K562 (cell line): ENCODE data around the gene CELSR1. TPM values are rescaled to one million over a fixed set of nuclear protein-coding genes. Genes with fewer than 3 reads are reported as not detected.

Source experiments
- ATAC-seq: fragments of 200-7000 bp; cut with Tn5 transposase; 3 replicates; pipeline ENCODE4 v1.9.1; 2020; ENCODE audit warnings: moderate library complexity
- BruUV-seq: library from RNA; stranded (reverse); fragments of 400-500 nt; replicated peaks from 2 replicates; lab custom pipeline; 2021; lab: Mats Ljungman, UMichigan
- CTCF ChIA-PET: fragments of 300-600 bp; formaldehyde crosslinking; extraction: SDS; loops from one replicate; lab custom pipeline; 2021; ENCODE audit warnings: low intra/inter-chr PET ratio; lab: Yijun Ruan, JAX
- POLR2A ChIA-PET: fragments of 300-600, 350-650 bp; sonication (Branson Sonifier 250); formaldehyde crosslinking; extraction: SDS; loops from one replicate; lab custom pipeline; 2021; ENCODE audit warnings: antibody characterized with exemption, inconsistent platforms; lab: Yijun Ruan, JAX
- DNase-seq, 4 experiments: peaks; one replicate each; pipeline versions ENCODE4 v3.0.0 to v3.0.0-alpha.2; 2011 to 2018; ENCODE audit warnings: low spot score in 3 of 4, mixed read lengths in 3 of 4; ENCODE audit errors: extremely low read depth in 1 of 4
- FAIRE-seq: peaks from 2 replicates; lab custom pipeline; 2011; peaks lifted over from hg19 to GRCh38; lab: Jason Lieb, UNC
- H2AFZ ChIP-seq: 2 replicates; pipeline ENCODE4 v1.6.0; 2011; ENCODE audit warnings: low read depth, low read length, control low read depth, inconsistent platforms
- H3K27ac ChIP-seq: fragments of 200-600 bp; 3 replicates; pipeline ENCODE4 v1.8.0; 2011; ENCODE audit warnings: low read depth, mild to moderate bottlenecking, control low read depth, inconsistent platforms, low read length, moderate library complexity, mixed read lengths; ENCODE audit errors: extremely low read depth
- H3K27me3 ChIP-seq, 2 experiments: fragments of 300-600 bp in 1 of 2; 2 replicates in 1 of 2; 3 replicates in 1 of 2; pipeline versions ENCODE4 v1.6.0 to v1.8.0; 2011; ENCODE audit warnings: inconsistent platforms in 2 of 2, low read length in 2 of 2, mild to moderate bottlenecking in 1 of 2, mixed read lengths in 1 of 2, moderate library complexity in 1 of 2; ENCODE audit not compliant: control insufficient read depth in 2 of 2, insufficient read depth in 2 of 2
- H3K36me3 ChIP-seq: fragments of 300-600 bp; 3 replicates; pipeline ENCODE4 v1.8.0; 2011; ENCODE audit warnings: mild to moderate bottlenecking, low read length, inconsistent platforms; ENCODE audit not compliant: control insufficient read depth, insufficient read depth
- H3K4me1 ChIP-seq, 2 experiments: fragments of 200-600 bp in 1 of 2; replicated peaks in 1 of 2; 2 replicates in 1 of 2; 3 replicates in 1 of 2; pipeline versions ENCODE4 v1.5.1 to v1.8.0; 2011; ENCODE audit warnings: inconsistent platforms in 2 of 2, low read length in 2 of 2, mild to moderate bottlenecking in 1 of 2, mixed read lengths in 1 of 2, moderate library complexity in 1 of 2; ENCODE audit not compliant: control insufficient read depth in 2 of 2, insufficient read depth in 2 of 2
- H3K4me2 ChIP-seq: 2 replicates; pipeline ENCODE4 v1.6.1; 2011; ENCODE audit warnings: low read length, control low read depth, inconsistent platforms, mixed read lengths; ENCODE audit not compliant: insufficient read depth
- H3K4me3 ChIP-seq: fragments of 200-600 bp; sonication (generic), shearing (Covaris generic); 2 replicates; pipeline ENCODE4 v1.5.1; 2016; ENCODE audit warnings: control low read depth, inconsistent platforms
- H3K79me2 ChIP-seq: fragments of 200-600 bp; 3 replicates; pipeline ENCODE4 v1.8.0; 2011; ENCODE audit warnings: low read length, inconsistent platforms; ENCODE audit not compliant: control insufficient read depth, insufficient read depth
- H3K9ac ChIP-seq, 2 experiments: 2 replicates each; pipeline versions ENCODE4 v1.6.0 to v1.6.1; 2011; ENCODE audit warnings: low read depth in 2 of 2, low read length in 2 of 2, control low read depth in 1 of 2, inconsistent platforms in 1 of 2, mild to moderate bottlenecking in 1 of 2, mixed read lengths in 1 of 2; ENCODE audit not compliant: insufficient read depth in 1 of 2
- H3K9me1 ChIP-seq: one replicate; pipeline ENCODE4 v1.6.0; 2011; ENCODE audit warnings: inconsistent platforms, mild to moderate bottlenecking, low read length, moderate library complexity; ENCODE audit not compliant: control insufficient read depth, insufficient read depth
- H3K9me3 ChIP-seq: replicated peaks from 2 replicates; pipeline ENCODE4 v1.5.1; 2011; ENCODE audit warnings: low read depth, low read length, inconsistent platforms; ENCODE audit not compliant: control insufficient read depth, insufficient read depth
- H4K20me1 ChIP-seq: replicated peaks from 2 replicates; pipeline ENCODE4 v1.6.1; 2011; ENCODE audit warnings: low read length, inconsistent platforms, mixed read lengths; ENCODE audit not compliant: control insufficient read depth, insufficient read depth
- BHLHE40 ChIP-seq: IDR thresholded peaks from 2 replicates; pipeline ENCODE4 v1.6.1; 2011; ENCODE audit warnings: low read length, improper control_type of control experiment
- ELF4 ChIP-seq: fragments of 450-650 bp; formaldehyde crosslinking; IDR thresholded peaks from 2 replicates; pipeline ENCODE4 v1.4.0; 2022; ENCODE audit warnings: missing genetic modification characterization
- EP300 ChIP-seq: IDR thresholded peaks from 2 replicates; pipeline ENCODE4 v1.6.1; 2012; ENCODE audit warnings: low read length, improper control_type of control experiment
- FOXJ3 ChIP-seq: sonication (generic); formaldehyde crosslinking; IDR thresholded peaks from 2 replicates; pipeline ENCODE4 v1.4.0; 2020; ENCODE audit warnings: mild to moderate bottlenecking, missing genetic modification reagents
- RHOXF2B ChIP-seq: fragments of 250-450 bp; sonication (Bioruptor Pico); conservative IDR thresholded peaks from 2 replicates; pipeline ENCODE4 v1.5.1; 2021
- SMARCC2 ChIP-seq: fragments of 450-650 bp; IDR thresholded peaks from 2 replicates; pipeline ENCODE4 v1.6.1; 2017; ENCODE audit warnings: antibody characterized with exemption, moderate library complexity, mild to moderate bottlenecking, low read depth
- TARDBP ChIP-seq: fragments of 450-650 bp; IDR thresholded peaks from 2 replicates; pipeline ENCODE4 v1.6.1; 2016
- WHSC1 ChIP-seq: IDR thresholded peaks from one replicate; pipeline ENCODE4 v1.6.1; 2012; ENCODE audit warnings: low read length, control low read depth, inconsistent platforms
- ZNF263 ChIP-seq: sonication (generic); formaldehyde crosslinking; IDR thresholded peaks from 2 replicates; pipeline ENCODE4 v1.8.0; 2022; ENCODE audit warnings: mild to moderate bottlenecking, missing genetic modification reagents, borderline replicate concordance
- ZNF3 ChIP-seq: fragments of 250-450 bp; sonication (Bioruptor Pico); IDR thresholded peaks from 2 replicates; pipeline ENCODE4 v1.5.0; 2021; ENCODE audit warnings: mild to moderate bottlenecking, moderate library complexity
- ZNF551 ChIP-seq: fragments of 250-450 bp; sonication (Bioruptor Pico); IDR thresholded peaks from 2 replicates; pipeline ENCODE4 v1.5.0; 2021; ENCODE audit warnings: mild to moderate bottlenecking, moderate library complexity
- WGBS: fragments of 100-300 bp; shearing (Covaris generic); methylation state at CpG from one replicate; pipeline ENCODE4 v1.1.6; 2016; ENCODE audit warnings: low coverage, mixed read lengths; ENCODE audit not compliant: insufficient coverage; ENCODE audit errors: missing lambda C conversion rate; 5-methylcytosine and 5-hydroxymethylcytosine counted together
- in situ Hi-C: fragments of 300-500 bp; cut with MboI; formaldehyde crosslinking; loops from 4 replicates; pipeline ENCODE4 v1.15.0; 2018; ENCODE audit warnings: inconsistent platforms, mixed read lengths
- intact Hi-C: fragments of 100-400 bp; cut with micrococcal nuclease; formaldehyde crosslinking; loops from 2 replicates; pipeline ENCODE4 v1.14.2; 2022
- polyA plus RNA-seq, 8 experiments: library from polyadenylated mRNA; depleted of rRNA in 4 of 8; stranded (reverse) in 5 of 8; unstranded in 3 of 8; fragments of >200 nt; fragmentation: Nextera tagmentation in 2 of 8; fragmentation: Illumina TruSeq in 1 of 8; extraction: Ambion mirVana in 2 of 8; extraction: Trizol in 1 of 8; gene quantifications; 2 replicates each; pipeline versions ENCODE4 v1.2.1 to v1.2.3, GENCODE V29; 2011 to 2014; ENCODE audit warnings: inconsistent platforms in 1 of 8, missing spikeins in 1 of 8
- total RNA-seq, 7 experiments: library from RNA; depleted of rRNA in 6 of 7; stranded (reverse); fragments of >200 nt in 6 of 7; fragmentation: Illumina TruSeq in 2 of 7; extraction: Trizol in 2 of 7; gene quantifications; 2 replicates each; pipeline versions ENCODE4 v1.2.1 to v1.2.3, GENCODE V29; 2011 to 2021; ENCODE audit warnings: low replicate concordance in 1 of 7
- TF ChIP-seq, protein P1 (sequence below): sonication (generic); formaldehyde crosslinking; IDR thresholded peaks from 2 replicates; pipeline ENCODE4 v1.8.1; 2022; ENCODE audit warnings: missing genetic modification reagents
- TF ChIP-seq, protein P2 (sequence below), 2 experiments: fragments of 250-450 bp in 1 of 2; fragments of 450-650 bp in 1 of 2; sonication (Bioruptor Pico) in 1 of 2; IDR thresholded peaks; 2 replicates each; pipeline versions ENCODE4 v1.6.1 to v1.8.0; 2016 to 2021; ENCODE audit warnings: mild to moderate bottlenecking in 2 of 2, moderate library complexity in 2 of 2, missing compliant biosample characterization in 1 of 2, missing genetic modification characterization in 1 of 2

Gene CELSR1
- total and polyA plus RNA-seq, 9 of the 15 experiments (the other 6 are each of a cell fraction or from before 2014, with no cell fraction given), result under 0.01 to 0.09 TPM; not detected in 7

DNA sequence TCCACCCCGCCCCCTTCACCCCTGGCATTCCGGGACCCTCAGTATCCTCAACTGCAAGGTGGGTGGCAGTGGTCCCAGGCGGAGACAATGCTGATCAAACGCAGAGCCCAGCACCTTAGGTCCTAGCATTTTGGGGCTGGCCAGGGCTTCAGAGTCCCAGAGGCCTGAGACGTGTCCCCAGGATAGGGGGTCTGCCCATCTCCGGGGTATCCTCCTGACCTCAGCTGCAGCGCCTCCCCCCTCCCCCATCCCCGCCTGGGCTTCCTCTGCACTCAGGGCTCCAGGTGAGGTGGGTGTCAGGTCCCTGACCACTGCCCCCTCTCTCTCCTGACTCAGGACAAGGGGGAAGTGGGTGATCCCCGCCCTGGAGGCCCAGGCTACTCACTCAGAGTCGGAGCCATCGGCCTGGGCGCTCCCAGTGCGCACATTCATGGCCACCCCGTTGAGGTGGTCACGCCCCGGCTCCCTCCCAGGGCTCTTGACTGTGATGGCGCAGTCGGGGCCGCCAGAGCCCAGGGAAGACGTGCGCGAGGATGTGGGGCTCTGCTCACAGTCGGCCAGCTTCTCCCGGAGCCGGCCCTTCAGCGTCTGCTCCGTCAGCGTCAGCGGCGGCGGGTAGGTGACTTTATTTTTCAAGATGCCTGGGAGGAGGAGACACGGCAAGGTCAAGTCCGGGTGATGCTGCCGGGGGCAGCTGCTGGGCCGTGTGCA, 173.7 kb downstream of the CELSR1 start:
- no peaks in the 10 kb centered on the region for H3K36me3 ChIP-seq
- DNase-seq (no peak), ATAC-seq (no peak), FAIRE-seq (no peak)
- H4K20me1 ChIP-seq, result peaks cover 6% of the 10 kb centered on the region
- no peaks in the 10 kb centered on the region for H3K9me1 ChIP-seq
- no peak overlapping the region for H3K4me3 ChIP-seq
- WGBS, result 2% methylated on average over 20 of the region's 35 CpGs
- H3K4me1 ChIP-seq, result peaks cover 0 to 39% of the 10 kb centered on the region in 2 experiments; a peak in 2 of 5 replicates
- POLR2A ChIA-PET, result no interaction called here
- no peak overlapping the region for H3K4me2 ChIP-seq
- TF ChIP-seq, protein P1, sequence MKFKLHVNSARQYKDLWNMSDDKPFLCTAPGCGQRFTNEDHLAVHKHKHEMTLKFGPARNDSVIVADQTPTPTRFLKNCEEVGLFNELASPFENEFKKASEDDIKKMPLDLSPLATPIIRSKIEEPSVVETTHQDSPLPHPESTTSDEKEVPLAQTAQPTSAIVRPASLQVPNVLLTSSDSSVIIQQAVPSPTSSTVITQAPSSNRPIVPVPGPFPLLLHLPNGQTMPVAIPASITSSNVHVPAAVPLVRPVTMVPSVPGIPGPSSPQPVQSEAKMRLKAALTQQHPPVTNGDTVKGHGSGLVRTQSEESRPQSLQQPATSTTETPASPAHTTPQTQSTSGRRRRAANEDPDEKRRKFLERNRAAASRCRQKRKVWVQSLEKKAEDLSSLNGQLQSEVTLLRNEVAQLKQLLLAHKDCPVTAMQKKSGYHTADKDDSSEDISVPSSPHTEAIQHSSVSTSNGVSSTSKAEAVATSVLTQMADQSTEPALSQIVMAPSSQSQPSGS (CRISPR knock-in tag), result no peak
- TF ChIP-seq WHSC1 (no peak), ZNF551 (CRISPR knock-in tag) (no peak), SMARCC2 (no peak), ELF4 (no peak), RHOXF2B (no peak), ZNF263 (CRISPR knock-in tag) (no peak), FOXJ3 (CRISPR knock-in tag) (no peak), TARDBP (no peak), BHLHE40 (no peak), ZNF3 (CRISPR knock-in tag) (no peak), EP300 (no peak)
- TF ChIP-seq, protein P2, sequence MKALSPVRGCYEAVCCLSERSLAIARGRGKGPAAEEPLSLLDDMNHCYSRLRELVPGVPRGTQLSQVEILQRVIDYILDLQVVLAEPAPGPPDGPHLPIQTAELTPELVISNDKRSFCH (CRISPR knock-in tag; IDR thresholded peaks at IDR 0.05), result no peak
- TF ChIP-seq, protein P2 (tag; IDR thresholded peaks at IDR 0.05), result no peak
- H3K27ac ChIP-seq, result no peak overlapping the region
- no peaks in the 10 kb centered on the region for H3K9me3 ChIP-seq
- intact Hi-C loops (no loop called here), in situ Hi-C loops (no loop called here)
- no peak overlapping the region for H2AFZ ChIP-seq
- H3K79me2 ChIP-seq, result no peaks in the 10 kb centered on the region
- CTCF ChIA-PET, result no interaction called here
- peaks cover 5 to 38% of the 10 kb centered on the region in 2 experiments; a peak in 4 of 5 replicates for H3K27me3 ChIP-seq
- BruUV-seq, result no TSS peak
- H3K9ac ChIP-seq, result no peak overlapping the region
